ENCODE measurements around the gene OSTN.
"Not testable (repeated sequence)": the region's sequence is repeated elsewhere in the genome, so short reads cannot be mapped to it uniquely, and the experiment has no call there.

Gene OSTN

DNA sequence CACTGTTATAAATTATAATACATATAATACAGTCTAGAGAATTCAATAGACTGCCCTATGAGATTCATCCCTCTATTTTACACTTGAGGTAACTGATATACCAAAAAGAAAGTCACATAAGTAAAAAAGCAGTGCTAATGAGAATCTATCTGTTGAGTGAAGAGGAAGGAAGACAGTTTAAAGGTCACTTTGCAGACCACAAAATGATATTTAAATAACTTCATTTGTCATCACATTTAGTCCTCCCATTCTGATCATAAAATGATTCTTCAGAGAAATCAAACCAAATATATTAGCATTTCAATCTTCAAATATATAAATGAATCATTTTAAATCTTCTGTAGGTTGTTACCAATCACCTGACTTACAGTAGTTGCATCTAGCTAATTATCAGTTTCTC lies 69.7 kb downstream of the OSTN start:
- DNase-seq (ENCODE audit: low spot score), result no peak

DNA sequence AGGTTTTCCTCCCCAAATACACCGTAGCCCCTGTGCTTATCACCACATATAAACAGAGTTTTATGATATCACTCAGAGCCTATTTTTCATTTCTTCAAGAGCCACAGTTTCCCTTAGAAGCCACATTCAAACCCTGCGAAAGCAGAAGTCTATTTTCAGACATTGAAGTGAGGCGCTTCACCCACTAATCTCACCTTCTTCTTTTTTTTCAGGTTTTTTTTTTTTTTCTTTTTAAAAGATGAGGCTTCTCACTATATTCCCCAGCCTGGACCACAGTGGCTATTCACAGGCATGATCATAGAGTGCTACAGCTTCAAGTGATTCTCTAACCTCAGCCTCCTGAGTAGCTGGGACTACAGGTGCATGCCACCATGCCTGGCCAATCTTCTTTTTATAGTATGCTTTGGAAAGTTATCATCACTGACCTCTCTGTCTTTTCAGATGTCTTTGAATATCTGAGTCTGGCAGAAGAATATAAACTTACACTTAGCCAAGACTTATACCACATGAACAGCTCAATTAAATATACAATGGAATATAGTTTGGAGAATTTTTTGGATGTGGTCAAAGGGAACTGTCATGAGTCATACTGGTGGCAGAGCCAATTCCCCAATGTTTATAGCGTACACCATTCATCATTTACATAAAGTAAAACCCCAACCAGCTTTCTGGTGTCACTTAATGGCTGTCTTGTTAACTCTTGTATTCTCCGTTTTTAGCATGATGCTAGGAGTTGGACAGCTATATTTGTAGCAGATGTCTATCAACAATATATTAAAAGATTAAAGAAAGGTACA lies 70.4 kb downstream of the OSTN start:
- DNase-seq (ENCODE audit: low spot score), result peak; percentile 27

GRCh38 chr3:191275244-191275643 lies 76.2 kb downstream of the OSTN start:
- DNase-seq (ENCODE audit: low spot score), result not testable (repeated sequence)

GRCh38 chr3:191275751-191276150 lies 76.7 kb downstream of the OSTN start:
- no peak for DNase-seq (ENCODE audit: low spot score)

GRCh38 chr3:191280111-191280510 lies 81.1 kb downstream of the OSTN start:
- no peak for DNase-seq (ENCODE audit: low spot score)

GRCh38 chr3:191280882-191281281 lies 81.8 kb downstream of the OSTN start:
- DNase-seq (ENCODE audit: low spot score), result no peak

DNA sequence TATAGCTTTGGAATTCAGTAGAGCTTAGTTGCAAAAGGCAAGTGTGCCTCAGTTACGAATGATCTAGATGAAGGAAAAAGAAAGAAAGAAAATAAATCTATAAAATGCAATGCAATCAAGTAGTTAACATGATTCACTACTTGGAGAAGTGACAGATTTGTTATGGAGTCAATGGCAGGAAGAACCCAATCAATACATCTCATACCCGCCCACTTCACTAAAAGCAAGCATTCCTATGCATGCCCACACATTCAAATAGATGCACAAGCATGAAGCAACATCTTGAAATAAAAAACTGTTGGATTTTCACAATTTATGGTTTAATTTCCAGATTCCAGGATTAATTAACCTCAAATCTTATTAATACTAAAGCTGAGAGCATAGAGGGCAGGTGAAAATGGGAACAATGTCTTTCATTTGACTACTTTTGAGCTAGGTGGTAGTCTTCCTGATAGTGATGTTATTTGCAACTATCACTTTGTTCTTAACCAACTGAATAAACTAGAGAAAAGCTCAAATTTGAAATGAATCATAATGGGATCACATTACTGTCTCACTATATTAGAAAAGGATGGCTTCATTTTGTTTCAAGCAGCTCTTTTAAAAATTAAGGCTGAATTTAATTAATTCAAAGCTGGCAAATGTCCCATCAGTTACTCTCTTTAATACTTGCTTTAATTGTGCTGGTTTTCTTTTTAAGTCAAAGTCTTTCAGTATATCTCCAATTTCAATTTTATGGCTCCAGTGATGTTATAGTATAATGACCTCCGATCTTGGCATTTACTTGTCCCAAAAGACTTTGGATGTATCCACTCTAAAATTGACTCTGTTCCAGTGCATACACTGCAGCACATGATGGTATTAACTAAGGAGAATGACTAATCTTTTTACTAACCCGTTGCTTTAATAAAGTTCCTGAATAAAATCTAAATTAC lies 83.5 kb downstream of the OSTN start:
- DNase-seq (ENCODE audit: low spot score), result no peak

DNA sequence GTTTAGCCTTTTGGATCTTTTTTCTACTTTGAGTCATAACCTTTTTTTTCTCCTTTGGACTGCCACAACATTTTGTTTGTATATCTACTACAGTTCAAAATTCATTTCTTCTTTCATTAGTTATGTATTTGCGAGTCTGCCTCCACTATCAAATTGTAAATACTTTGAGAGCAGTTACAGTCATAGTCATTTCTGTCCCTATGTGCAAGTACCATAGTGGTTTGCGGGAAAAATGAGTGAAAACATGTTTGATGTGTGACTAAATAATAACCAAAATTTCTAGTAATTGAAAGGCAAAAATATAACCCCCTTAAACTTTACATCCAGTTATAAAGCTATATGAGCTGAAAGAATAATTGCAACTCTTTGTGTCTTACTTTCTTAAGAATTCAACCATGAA lies 84.4 kb downstream of the OSTN start:
- DNase-seq (ENCODE audit: low spot score), result no peak

DNA sequence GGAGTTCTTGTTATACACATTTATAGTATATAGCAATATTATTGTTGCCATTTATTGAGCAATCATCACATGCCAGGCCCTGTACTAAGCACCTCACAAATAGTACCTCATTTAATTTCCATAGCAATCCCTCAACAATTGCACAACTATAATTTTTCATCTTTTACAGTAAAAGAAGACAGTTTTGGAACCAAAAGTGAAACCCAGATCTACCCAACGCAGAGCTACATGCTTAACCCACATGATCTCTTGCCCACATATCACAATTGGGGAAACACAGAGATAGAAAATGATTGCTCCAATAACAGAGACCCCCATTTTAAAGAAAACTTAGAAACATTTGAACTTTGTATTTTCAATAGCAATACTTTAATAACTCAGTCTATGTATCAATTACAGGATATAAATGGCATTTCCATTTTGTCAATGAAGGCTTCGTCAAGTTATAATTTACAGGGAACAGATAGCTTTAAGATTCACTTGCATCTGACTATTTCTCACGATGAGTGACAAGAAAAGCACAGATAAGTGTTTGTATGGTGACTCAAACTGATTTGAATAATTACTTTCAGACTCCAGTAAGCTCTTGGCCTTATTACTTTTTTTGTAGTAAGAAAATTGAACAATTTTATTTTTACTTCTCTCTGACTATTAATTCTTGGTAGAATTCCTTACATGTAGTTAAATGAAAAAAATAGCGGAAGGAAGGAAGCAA lies 91.4 kb downstream of the OSTN start:
- no peak for DNase-seq (ENCODE audit: low spot score)

DNA sequence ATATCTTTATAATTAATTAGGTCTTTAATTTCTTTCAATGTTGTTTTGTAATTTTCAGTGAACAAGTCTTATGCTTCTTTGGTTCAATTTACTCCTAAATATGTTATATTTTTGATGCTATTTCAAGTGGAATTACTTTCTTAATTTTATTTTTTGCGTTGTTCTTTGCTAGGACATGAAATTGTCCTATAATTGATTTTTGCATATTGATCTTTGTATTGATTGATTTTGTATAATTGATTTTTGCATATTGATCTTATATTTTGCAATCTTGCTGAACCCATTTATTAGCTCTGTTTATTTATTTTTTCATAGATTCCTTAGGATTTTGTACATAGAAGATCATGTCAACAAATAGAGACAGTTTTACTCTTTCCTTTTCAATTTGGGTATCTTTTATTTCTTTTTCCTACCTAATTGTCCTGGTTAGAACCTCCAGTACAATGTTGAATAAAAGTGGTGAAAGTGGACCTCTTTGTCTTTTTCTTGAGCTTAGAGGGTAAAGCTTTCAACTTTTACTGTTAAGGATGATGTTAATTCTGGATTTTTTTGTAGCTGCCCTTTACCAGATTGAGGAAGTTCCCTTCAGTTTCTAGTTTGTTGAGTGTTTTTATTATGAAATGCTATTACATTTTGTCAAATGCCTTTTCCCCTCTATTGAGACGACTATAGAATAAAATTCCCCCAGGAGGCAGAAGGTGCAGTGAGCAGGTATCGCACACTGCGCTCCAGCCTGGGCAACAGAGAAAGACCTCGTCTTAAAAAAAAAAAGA lies 93.4 kb downstream of the OSTN start:
- no peak for DNase-seq (ENCODE audit: low spot score)

- no peak for DNase-seq (ENCODE audit: low spot score)
Observed at GRCh38 chr3:191294291-191294690, 95.2 kb downstream of the OSTN start.

DNA sequence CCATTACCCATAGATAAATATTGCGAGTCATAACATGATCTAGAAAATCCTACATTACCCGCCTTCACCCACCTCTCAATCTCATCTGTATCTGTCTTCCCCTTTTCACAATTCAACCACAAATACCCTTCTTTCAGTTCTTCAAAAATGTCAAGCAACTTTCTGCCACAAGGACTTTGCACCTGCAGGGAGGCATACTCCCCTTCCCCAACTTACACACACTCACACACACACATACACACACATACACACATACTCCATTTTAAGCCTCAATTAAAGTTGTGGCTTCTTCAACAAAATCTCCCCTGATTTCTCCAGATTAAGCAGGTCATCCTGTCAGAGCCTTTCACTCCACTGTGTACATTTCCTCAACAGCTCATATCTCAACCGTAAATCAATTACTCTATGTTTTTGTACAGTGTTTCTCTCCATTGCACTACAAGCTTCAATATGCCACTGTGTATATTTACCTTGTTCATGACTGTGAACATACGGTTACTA lies 97.0 kb downstream of the OSTN start:
- no peak for DNase-seq (ENCODE audit: low spot score)

DNA sequence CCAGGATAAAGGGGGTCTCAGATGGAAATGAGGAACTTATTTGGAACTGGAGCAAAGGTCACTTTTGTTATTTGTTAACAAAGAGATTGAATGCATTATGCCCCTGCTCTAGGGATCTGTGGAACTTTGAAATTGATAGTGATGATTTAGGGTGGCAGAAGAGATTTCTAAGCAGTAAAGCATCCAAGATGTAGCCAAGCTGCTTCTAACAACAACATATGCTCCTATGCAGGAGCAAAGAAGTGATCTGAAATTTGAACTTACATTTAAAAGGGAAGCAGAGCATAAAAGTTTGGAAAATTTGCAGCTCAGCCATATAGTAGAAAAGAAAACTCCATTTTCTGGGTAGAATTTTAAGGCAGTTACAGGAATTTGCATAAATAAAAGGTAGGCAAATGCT lies 99.8 kb downstream of the OSTN start:
- DNase-seq (ENCODE audit: low spot score), result no peak

DNA sequence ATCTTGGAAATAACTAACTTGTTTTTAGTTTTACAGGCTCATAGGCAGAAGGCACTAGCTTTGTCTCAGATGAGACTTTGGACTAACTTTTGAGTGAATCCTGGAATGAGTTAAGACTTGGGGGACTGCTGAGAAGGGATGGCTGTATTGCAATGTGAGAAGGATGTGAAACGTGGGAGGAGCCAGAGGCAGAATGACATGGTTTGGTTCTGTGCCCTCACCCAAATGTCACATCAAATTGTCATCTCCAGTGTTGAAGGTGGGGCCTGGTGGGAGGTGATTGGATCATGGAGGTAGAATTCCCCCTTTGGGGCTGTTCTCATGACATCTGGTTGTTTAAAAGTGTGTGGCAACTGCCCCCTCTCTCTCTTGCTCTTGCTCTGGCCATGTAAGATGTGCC lies 101.4 kb downstream of the OSTN start:
- DNase-seq (ENCODE audit: low spot score), result no peak

DNA sequence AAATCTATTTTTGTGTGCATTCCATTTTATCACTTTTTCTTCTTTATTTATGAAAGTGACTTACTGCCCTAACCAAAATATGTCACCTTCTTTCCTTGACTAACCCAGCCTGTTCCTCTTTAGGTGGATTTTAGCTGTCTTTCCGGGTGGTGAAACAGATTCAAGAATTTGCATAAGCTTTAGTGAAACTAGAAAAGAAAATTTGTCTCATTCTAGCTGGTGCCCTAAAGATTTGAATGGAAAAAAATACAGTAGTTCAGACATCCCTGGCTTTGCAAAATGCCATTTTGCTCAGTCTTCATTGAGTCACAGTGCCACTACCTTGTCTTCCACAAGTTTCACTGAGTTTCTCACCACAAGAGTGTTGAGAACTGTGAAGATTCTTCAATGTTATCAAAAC lies 102.0 kb downstream of the OSTN start:
- DNase-seq (ENCODE audit: low spot score), result no peak

DNA sequence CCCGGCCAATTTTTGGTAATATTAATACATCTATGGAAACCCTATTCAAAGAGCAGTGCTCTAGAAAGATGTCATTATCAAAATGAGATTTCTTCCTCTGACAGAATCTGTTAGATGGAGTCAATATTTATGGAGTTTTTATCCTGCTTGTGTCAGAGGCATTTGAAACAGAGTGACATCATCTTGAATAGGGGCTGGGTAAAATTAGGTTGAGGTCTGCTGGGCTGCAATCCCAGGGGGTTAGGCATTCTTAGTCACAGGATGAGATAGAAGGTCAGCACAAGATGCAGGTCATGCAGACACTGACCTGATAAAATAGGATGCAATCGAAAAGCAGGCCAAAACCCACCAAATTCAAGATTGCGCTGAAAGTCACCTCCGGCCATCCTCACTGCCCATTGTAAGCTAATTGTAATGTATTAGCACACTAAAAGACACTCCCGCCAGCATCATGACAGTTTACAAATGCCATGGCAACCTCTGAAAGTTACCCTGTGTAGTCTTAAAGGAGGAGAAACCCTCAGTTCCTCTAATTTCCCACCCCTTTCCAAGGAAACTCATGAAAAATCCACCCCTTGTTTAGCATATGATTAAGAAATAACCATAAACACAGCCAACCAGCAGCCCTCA lies 102.9 kb downstream of the OSTN start:
- no peak for DNase-seq (ENCODE audit: low spot score)

DNA sequence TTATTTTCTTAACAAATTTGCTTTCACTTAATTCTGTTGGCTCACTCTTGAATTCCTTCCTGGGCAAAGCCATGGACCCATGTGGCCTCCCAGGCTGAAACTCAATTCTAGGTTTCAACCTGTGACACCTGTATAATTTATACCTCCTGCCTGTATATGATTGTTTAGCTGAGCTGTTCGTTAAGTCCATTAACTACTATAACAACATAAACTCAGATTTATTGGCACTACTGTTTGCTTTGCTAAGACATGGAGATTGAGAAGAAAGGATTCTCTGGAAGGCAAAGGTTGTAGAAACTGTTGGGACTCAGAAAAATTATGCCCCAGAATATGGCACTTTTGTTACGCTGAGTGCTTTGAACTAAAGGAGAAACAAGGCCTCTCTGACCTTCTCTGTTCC lies 103.4 kb downstream of the OSTN start:
- no peak for DNase-seq (ENCODE audit: low spot score)

GRCh38 chr3:191303596-191303995 lies 104.6 kb downstream of the OSTN start:
- DNase-seq (ENCODE audit: low spot score), result no peak

DNA sequence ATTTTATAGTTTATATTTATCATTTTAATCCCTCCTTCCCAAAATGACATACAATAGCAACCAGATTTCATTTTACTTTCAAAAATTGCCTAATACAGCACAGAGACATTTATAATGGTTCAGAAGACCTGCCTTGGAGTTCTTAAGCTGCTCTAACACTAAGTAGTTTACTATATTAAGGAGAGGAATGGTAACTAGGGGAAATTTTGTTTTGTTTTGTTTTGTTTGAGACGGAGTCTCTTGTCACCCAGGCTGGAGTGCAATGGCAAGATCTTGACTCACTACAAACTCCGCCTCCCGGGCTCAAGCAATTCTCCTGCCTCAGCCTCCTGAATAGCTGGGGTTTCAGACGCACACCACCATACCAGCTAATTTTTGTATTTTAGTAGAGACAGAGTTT lies 107.4 kb downstream of the OSTN start:
- no peak for DNase-seq (ENCODE audit: low spot score)

DNA sequence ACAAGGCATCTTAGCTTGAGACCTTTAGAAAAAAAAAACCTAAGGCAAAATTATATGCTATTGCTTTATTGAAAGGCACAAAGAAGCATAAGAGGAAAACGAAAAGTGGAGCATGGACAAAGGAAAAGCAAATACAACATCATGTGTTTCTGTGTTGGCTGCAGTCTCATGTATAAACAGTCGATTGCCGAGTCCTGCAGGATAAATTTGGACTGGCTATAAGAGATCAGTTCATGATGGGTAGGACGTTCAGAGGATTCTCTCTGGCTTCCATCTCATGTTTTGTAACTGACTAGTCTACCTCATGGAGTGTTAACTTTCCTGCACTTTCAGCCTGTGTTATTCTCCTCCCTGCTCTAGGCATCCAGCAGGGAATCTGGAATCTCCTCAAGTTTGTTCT lies 108.3 kb downstream of the OSTN start:
- DNase-seq (ENCODE audit: low spot score), result no peak

DNA sequence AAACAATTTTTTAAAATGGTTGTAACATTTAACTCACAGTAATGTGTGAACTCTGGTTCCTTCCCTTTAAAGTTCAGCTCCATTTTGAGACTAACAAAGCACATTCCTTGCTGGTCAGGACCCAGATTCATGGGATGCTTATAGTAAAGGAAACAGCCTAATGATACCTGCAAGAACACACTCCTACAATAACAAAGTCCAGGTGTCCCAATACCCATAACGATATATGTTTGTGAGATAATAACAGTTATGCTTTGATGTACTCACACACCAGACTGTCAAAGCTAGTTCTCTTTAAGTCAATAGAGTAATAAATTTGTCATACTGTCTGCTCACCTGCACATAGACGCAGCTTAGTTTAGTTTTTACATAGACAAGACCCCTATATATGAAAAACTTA lies 114.3 kb downstream of the OSTN start:
- no peak for DNase-seq (ENCODE audit: low spot score)
